Fibroblast of lung (primary cell): ENCODE measurements around the gene GLIS1. TPM values are rescaled to one million over a fixed set of nuclear protein-coding genes. Genes with fewer than 3 reads are reported as not detected.

Source experiments
- DNase-seq, 2 donors: peaks; one replicate each; pipeline versions ENCODE4 v3.0.0 to v3.0.0-alpha.2; 2010; ENCODE audit warnings: low read depth in 2 of 2
- H2AFZ ChIP-seq: 2 replicates; pipeline ENCODE4 v1.5.1; 2012; ENCODE audit warnings: low read length, control low read depth, inconsistent platforms
- H3K27ac ChIP-seq: 2 replicates; pipeline ENCODE4 v1.5.1; 2011; ENCODE audit warnings: low read length, control low read depth; ENCODE audit not compliant: insufficient read depth
- H3K27me3 ChIP-seq: 2 replicates; pipeline ENCODE4 v1.5.1; 2011; ENCODE audit warnings: mild to moderate bottlenecking, low read length; ENCODE audit not compliant: control insufficient read depth, insufficient read depth
- H3K36me3 ChIP-seq: 2 replicates; pipeline ENCODE4 v1.5.1; 2011; ENCODE audit warnings: low read length; ENCODE audit not compliant: control insufficient read depth, insufficient read depth
- H3K4me1 ChIP-seq: 2 replicates; pipeline ENCODE4 v1.5.1; 2011; ENCODE audit warnings: low read length; ENCODE audit not compliant: control insufficient read depth, insufficient read depth; ENCODE audit errors: extremely low read depth
- H3K4me2 ChIP-seq: 2 replicates; pipeline ENCODE4 v1.5.1; 2011; ENCODE audit warnings: low read length, control low read depth; ENCODE audit not compliant: insufficient read depth; ENCODE audit errors: extremely low read depth
- H3K4me3 ChIP-seq, 4 experiments: fragments of 200-600 bp in 1 of 4; sonication (generic) in 1 of 4; replicated peaks in 1 of 4; 2 replicates each; pipeline ENCODE4 v1.5.1; 2011 to 2016; ENCODE audit warnings: low read length in 4 of 4, low read depth in 3 of 4, mild to moderate bottlenecking in 3 of 4, control low read depth in 2 of 4, inconsistent platforms in 1 of 4, mixed read lengths in 1 of 4; ENCODE audit not compliant: insufficient read depth in 1 of 4; ENCODE audit errors: control extremely low read depth in 1 of 4
- H3K79me2 ChIP-seq: 2 replicates; pipeline ENCODE4 v1.5.1; 2012; ENCODE audit warnings: mild to moderate bottlenecking, low read length, inconsistent platforms; ENCODE audit not compliant: control insufficient read depth, insufficient read depth
- H3K9ac ChIP-seq: 2 replicates; pipeline ENCODE4 v1.5.1; 2011; ENCODE audit warnings: mild to moderate bottlenecking, low read length, control low read depth; ENCODE audit not compliant: insufficient read depth
- H3K9me3 ChIP-seq: 2 replicates; pipeline ENCODE4 v1.5.1; 2012; ENCODE audit warnings: low read depth, low read length; ENCODE audit not compliant: control insufficient read depth, insufficient read depth
- H4K20me1 ChIP-seq: 2 replicates; pipeline ENCODE4 v1.5.1; 2011; ENCODE audit warnings: low read length; ENCODE audit not compliant: control insufficient read depth, insufficient read depth; ENCODE audit errors: extremely low read depth
- EZH2 ChIP-seq: IDR thresholded peaks from 2 replicates; pipeline ENCODE4 v1.5.1; 2012; ENCODE audit warnings: low read length, control low read depth, mild to moderate bottlenecking; ENCODE audit errors: missing control alignments
- polyA plus RNA-seq, 2 donors: library from polyadenylated mRNA; depleted of rRNA in 1 of 2; stranded (reverse) in 1 of 2; unstranded in 1 of 2; fragments of >200 nt; gene quantifications; 2 replicates each; pipeline ENCODE4 v1.2.1, GENCODE V29; 2011 to 2012; ENCODE audit warnings: missing spikeins in 1 of 2
- total RNA-seq: library from RNA; depleted of rRNA; stranded (reverse); fragments of >200 nt; gene quantifications from 2 replicates; pipeline ENCODE4 v1.2.1, GENCODE V29; 2014
- TF ChIP-seq, protein P1 (sequence below), 2 donors: IDR thresholded peaks in 1 of 2; conservative IDR thresholded peaks in 1 of 2; 1 replicate in 1 of 2; 2 replicates in 1 of 2; pipeline ENCODE4 v1.5.1; 2011 to 2012; ENCODE audit warnings: low read length in 2 of 2, control low read depth in 1 of 2, inconsistent platforms in 1 of 2, low read depth in 1 of 2, mild to moderate bottlenecking in 1 of 2

GLIS1 gene
- total and polyA plus RNA-seq, 2 donors (not counting 1 experiment from before 2014, with no cell fraction given), result under 0.01 to 0.05 TPM

DNA sequence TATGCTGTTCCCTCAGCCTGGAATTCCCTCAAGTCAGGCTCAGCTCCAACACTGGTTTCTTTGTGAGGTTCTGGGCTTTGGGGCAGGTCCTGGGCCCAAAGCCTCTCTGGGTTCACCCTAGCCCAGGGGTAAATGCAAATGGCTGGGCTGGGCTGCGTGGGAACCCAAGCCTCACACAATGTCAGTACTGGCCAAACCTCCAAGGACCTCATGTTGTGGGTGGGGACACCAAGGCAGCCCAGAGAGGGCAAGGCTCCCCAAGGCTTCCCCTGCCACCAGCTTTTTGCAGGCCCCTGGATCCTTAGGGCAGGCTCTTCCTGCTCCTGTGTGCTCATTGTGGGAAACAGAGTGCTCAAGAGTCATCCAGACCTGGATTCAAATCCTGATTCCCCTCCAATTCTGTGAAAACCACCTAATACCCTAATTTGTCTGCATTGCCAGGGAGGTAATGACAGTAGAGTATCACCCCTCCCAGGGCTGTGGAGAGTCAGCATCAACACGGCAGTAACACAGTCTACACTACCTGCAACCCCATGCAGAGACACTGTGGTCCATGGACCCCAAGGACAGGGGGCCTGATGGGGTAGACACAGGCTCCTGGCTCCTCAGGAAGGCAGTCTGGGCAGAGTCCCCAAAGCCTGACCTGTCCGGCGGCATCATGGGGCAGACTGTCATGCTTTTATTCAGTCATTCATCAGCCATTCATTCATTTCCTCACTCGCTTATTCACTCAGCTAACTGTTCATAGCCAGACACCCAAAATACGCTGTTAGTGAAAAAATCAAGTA lies 194.0 kb downstream of the GLIS1 start:
- Histone ChIP-seq H3K4me1 (peaks cover 15% of the 10 kb centered on the region), H3K27ac (no peak overlapping the region)
- TF ChIP-seq, protein P1, sequence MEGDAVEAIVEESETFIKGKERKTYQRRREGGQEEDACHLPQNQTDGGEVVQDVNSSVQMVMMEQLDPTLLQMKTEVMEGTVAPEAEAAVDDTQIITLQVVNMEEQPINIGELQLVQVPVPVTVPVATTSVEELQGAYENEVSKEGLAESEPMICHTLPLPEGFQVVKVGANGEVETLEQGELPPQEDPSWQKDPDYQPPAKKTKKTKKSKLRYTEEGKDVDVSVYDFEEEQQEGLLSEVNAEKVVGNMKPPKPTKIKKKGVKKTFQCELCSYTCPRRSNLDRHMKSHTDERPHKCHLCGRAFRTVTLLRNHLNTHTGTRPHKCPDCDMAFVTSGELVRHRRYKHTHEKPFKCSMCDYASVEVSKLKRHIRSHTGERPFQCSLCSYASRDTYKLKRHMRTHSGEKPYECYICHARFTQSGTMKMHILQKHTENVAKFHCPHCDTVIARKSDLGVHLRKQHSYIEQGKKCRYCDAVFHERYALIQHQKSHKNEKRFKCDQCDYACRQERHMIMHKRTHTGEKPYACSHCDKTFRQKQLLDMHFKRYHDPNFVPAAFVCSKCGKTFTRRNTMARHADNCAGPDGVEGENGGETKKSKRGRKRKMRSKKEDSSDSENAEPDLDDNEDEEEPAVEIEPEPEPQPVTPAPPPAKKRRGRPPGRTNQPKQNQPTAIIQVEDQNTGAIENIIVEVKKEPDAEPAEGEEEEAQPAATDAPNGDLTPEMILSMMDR (conservative IDR thresholded peaks at IDR 0.05 in 1 of 2, IDR thresholded peaks at IDR 0.05 in 1 of 2; ENCODE audit: low read depth in 1 of 2, low read length in 2 of 2), result no peak
- TF ChIP-seq EZH2, result no peak

DNA sequence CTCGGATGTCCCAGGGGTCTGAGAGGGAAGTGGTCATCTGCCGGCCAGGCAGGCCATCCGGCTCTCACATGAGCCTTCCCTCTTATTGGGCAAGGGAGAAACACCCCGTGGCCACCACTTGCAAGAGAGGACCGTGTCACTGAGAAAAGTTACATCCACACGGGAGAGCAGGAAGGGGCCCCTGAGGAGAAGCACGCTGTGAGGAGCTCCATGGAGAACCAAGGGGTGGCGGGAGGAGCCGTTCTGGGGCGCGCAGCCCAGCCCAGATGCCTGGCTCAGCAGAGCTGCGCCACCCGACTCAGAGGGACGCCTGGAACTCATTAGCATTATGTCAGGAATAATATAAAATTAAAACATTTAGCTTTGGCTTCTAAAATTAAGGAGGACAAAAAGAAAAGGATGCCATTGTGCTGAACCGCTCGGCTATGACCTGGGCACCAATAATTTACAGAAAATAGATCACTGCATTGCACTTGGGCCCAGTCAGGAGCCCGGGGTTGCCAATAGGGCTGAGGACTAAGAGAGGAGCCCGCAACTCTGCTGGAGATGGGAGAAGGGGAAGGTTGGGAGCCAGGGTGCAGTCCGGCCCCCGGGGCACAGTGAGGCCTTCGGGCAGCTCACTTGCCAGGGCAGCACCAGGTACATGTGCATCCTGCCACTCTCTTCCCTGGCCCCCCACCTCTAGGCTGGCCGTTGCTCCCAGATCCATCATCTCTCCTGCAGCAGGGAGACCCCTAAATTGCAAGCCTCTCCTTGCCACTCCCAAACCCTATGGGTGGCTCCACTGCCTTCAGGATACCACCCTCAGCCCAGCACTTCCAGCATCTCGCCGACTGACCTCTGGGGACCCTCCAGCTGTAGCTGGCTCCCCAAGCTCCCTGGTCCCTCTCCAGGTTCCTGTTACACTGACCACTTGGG lies 194.9 kb downstream of the GLIS1 start:
- no peak for TF ChIP-seq EZH2
- TF ChIP-seq, protein P1 (conservative IDR thresholded peaks at IDR 0.05 in 1 of 2, IDR thresholded peaks at IDR 0.05 in 1 of 2; ENCODE audit: low read depth in 1 of 2, low read length in 2 of 2), result no peak
- Histone ChIP-seq H3K27me3 (no peaks in the 10 kb centered on the region), H3K9ac (no peak overlapping the region), H3K4me2 (no peak overlapping the region), H3K36me3 (no peaks in the 10 kb centered on the region), H3K4me3 (no peak overlapping the region), H3K27ac (no peak overlapping the region), H3K9me3 (no peaks in the 10 kb centered on the region), H2AFZ (no peak overlapping the region), H4K20me1 (no peaks in the 10 kb centered on the region), H3K79me2 (no peaks in the 10 kb centered on the region), H3K4me1 (peaks cover 15% of the 10 kb centered on the region)
- DNase-seq, result no peak

More for the DNA sequence above, 194.0 kb downstream of the GLIS1 start:
- Histone ChIP-seq H3K9me3 (no peaks in the 10 kb centered on the region), H3K4me3 (no peak overlapping the region), H3K27me3 (no peaks in the 10 kb centered on the region), H2AFZ (no peak overlapping the region), H3K36me3 (no peaks in the 10 kb centered on the region), H4K20me1 (no peaks in the 10 kb centered on the region), H3K79me2 (no peaks in the 10 kb centered on the region), H3K4me2 (no peak overlapping the region), H3K9ac (no peak overlapping the region)
- DNase-seq, result no peak

DNA sequence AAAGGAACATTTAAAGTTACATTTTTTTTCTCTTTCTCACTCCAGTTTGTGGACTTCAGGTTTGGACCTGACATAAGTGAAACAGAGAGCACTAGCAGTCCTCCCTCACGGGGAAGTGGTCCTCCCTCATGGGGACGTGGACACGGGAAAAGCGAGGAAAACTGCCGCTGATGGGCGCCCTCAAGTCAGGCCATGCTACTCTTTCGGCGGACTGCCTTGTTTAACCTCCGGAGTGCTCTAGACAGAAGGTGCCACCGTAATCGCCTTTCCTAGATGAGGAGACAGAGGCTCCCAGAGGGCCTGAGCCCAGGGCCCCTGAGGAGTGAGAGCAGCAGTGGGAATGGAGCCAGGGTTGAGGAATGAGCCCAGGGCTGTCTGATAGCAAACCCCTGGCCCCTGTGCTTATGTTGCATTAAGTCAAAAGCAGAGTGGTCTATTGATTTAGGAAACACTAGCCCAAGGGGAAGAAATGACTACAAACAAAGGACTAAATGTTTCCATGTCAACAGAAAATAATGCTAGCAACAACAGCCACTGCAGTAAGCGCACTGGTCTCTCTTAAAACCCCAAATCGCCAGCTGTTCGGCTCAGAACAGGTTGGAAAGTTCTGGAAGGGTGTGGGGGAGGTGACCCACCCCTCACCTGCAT lies 195.7 kb downstream of the GLIS1 start:
- Histone ChIP-seq H3K36me3 (no peaks in the 10 kb centered on the region), H3K27me3 (no peaks in the 10 kb centered on the region), H3K79me2 (no peaks in the 10 kb centered on the region), H2AFZ (no peak overlapping the region), H3K9me3 (no peaks in the 10 kb centered on the region), H4K20me1 (no peaks in the 10 kb centered on the region), H3K4me3 (no peak overlapping the region), H3K4me1 (peaks cover 15% of the 10 kb centered on the region), H3K27ac (no peak overlapping the region), H3K9ac (no peak overlapping the region), H3K4me2 (no peak overlapping the region)
- TF ChIP-seq EZH2, result no peak
- TF ChIP-seq, protein P1 (conservative IDR thresholded peaks at IDR 0.05 in 1 of 2, IDR thresholded peaks at IDR 0.05 in 1 of 2; ENCODE audit: low read depth in 1 of 2, low read length in 2 of 2), result no peak
- DNase-seq, result no peak
